Measurements from ENCODE around the gene POFUT1. TPM values are rescaled to one million over a fixed set of nuclear protein-coding genes. Genes with fewer than 3 reads are reported as not detected.

Gene POFUT1
- total and polyA plus RNA-seq, 2 donors (not counting 3 experiments of a cell fraction or from before 2014, with no cell fraction given): 29.0 to 51.4 TPM

- H3K9ac ChIP-seq (replicated peaks; ENCODE audit: extremely low read depth, insufficient read depth, low read length): no peak overlapping the region
- H3K27me3 ChIP-seq (ENCODE audit: control insufficient read depth in 2 of 2, insufficient read depth in 2 of 2, low read length in 2 of 2): no peaks in the 10 kb centered on the region
- H3K36me3 ChIP-seq (ENCODE audit: control insufficient read depth in 2 of 2, extremely low read depth in 1 of 2, insufficient read depth in 2 of 2, low read length in 2 of 2): peaks cover 6 to 7% of the 10 kb centered on the region in 2 experiments
- H4K20me1 ChIP-seq (replicated peaks; ENCODE audit: control insufficient read depth, extremely low read depth, insufficient read depth, low read length): no peaks in the 10 kb centered on the region
- POLR2A ChIA-PET: interaction anchor here (0.7 kb wide), 1 partner anchor 12 kb away, joined by 4 read pairs; no protein-coding TSS in a partner anchor
- DNase-seq (ENCODE audit: low read depth, low spot score) (no peak), FAIRE-seq (no peak)
- no peak for TF ChIP-seq POLR2A (IDR thresholded peaks at IDR 0.05; ENCODE audit: low read depth, low read length)
- TF ChIP-seq JUN (IDR thresholded peaks at IDR 0.05; ENCODE audit: borderline replicate concordance, insufficient read depth, insufficient read length, low read depth): no peak
- TF ChIP-seq MYC (IDR thresholded peaks at IDR 0.05; ENCODE audit: low read depth, low read length): no peak
- TF ChIP-seq GATA2 (IDR thresholded peaks at IDR 0.05; ENCODE audit: insufficient read depth, insufficient read length, low read depth, low read length): no peak
- TF ChIP-seq CTCF (IDR thresholded peaks at IDR 0.05; ENCODE audit: extremely low read depth in 1 of 2, insufficient read depth in 1 of 2, low read depth in 1 of 2, low read length in 2 of 2): no peak
- no peak for TF ChIP-seq POLR2AphosphoS5 (IDR thresholded peaks at IDR 0.05; ENCODE audit: insufficient read depth, low read depth, low read length)
- TF ChIP-seq MAX (IDR thresholded peaks at IDR 0.05; ENCODE audit: insufficient read depth, insufficient read length): no peak
- TF ChIP-seq FOS (IDR thresholded peaks at IDR 0.05; ENCODE audit: borderline replicate concordance, insufficient read depth, low read length): no peak
- no peak for TF ChIP-seq EZH2 (IDR thresholded peaks at IDR 0.05; ENCODE audit: borderline replicate concordance, low read depth, low read length, severe bottlenecking)
- H3K9me1 ChIP-seq (replicated peaks; ENCODE audit: control insufficient read depth, extremely low read depth, insufficient read depth, low read length): no peaks in the 10 kb centered on the region
- H3K4me1 ChIP-seq (ENCODE audit: control insufficient read depth, extremely low read depth, insufficient read depth, low read length): peaks cover 13% of the 10 kb centered on the region
- H3K9me3 ChIP-seq (replicated peaks; ENCODE audit: control insufficient read depth, insufficient read depth, low read length): no peaks in the 10 kb centered on the region
- no TSS peak for BruUV-seq (replicated peaks)
- dilution Hi-C loops (cut with MboI; ENCODE audit: extremely low pct_ligation_motif_present, low sequenced_read_pairs) (no loop called here), intact Hi-C loops (cut with micrococcal nuclease) (no loop called here)
- no peak overlapping the region for H3K4me3 ChIP-seq (replicated peaks in 1 of 3; ENCODE audit: insufficient read depth in 1 of 3, low read depth in 1 of 3, low read length in 3 of 3)
- no peak overlapping the region for H3K4me2 ChIP-seq (ENCODE audit: insufficient read depth, low read length)
- no peak overlapping the region for H2AFZ ChIP-seq (ENCODE audit: low read depth, low read length)
- H3K79me2 ChIP-seq (ENCODE audit: control insufficient read depth, insufficient read depth, low read length): peaks cover 17% of the 10 kb centered on the region
- H3K27ac ChIP-seq (ENCODE audit: insufficient read depth, low read depth, low read length): no peak overlapping the region
- CTCF ChIA-PET: no interaction called here
These were observed 6.2 kb downstream of the POFUT1 start for GRCh38 chr20:32213870-32214269.
